Naive thymus-derived CD4-positive, alpha-beta T cell (primary cell): ENCODE results near the gene PCBP3. TPM values are rescaled to one million over a fixed set of nuclear protein-coding genes. Genes with fewer than 3 reads are reported as not detected.

ENCODE experiments used
- ATAC-seq: fragments of 150-1000 bp; cut with Tn5 transposase; 2 replicates; pipeline ENCODE4 v1.10.0; 2021; ENCODE audit warnings: mild to moderate bottlenecking, moderate library complexity
- CTCF ChIA-PET: fragments of 350-600 bp; sonication (Branson Sonifier 250); formaldehyde crosslinking; loops from one replicate; lab custom pipeline; 2021; ENCODE audit warnings: antibody characterized with exemption; lab: Charles Lee
- POLR2A ChIA-PET: fragments of 350-600 bp; sonication (Branson Sonifier 250); formaldehyde crosslinking; loops from one replicate; lab custom pipeline; 2021; ENCODE audit warnings: antibody characterized with exemption, inconsistent platforms; lab: Charles Lee
- DNase-seq, 9 donors: peaks; one replicate each; pipeline versions ENCODE4 v3.0.0 to v3.0.0-alpha.2; 2020 to 2022; ENCODE audit warnings: mixed read lengths in 1 of 9
- H3K27ac ChIP-seq: one replicate; pipeline ENCODE4 v1.7.0; 2013; ENCODE audit warnings: mild to moderate bottlenecking, low read depth, low read length, moderate library complexity
- H3K27me3 ChIP-seq, 2 donors: one replicate each; pipeline ENCODE4 v1.7.0; 2013; ENCODE audit warnings: low read length in 2 of 2, mild to moderate bottlenecking in 2 of 2, moderate library complexity in 2 of 2; ENCODE audit not compliant: control insufficient read depth in 2 of 2, insufficient read depth in 2 of 2
- H3K36me3 ChIP-seq, 3 experiments: 1 replicate in 2 of 3; 2 replicates in 1 of 3; pipeline ENCODE4 v1.7.0; 2013; ENCODE audit warnings: low read length in 3 of 3, mild to moderate bottlenecking in 3 of 3, moderate library complexity in 1 of 3; ENCODE audit not compliant: insufficient read depth in 3 of 3, control insufficient read depth in 2 of 3
- H3K4me1 ChIP-seq, 2 donors: one replicate each; pipeline ENCODE4 v1.7.0; 2013; ENCODE audit warnings: low read length in 2 of 2, mild to moderate bottlenecking in 2 of 2, moderate library complexity in 1 of 2; ENCODE audit not compliant: control insufficient read depth in 2 of 2, insufficient read depth in 2 of 2
- H3K4me3 ChIP-seq: 2 replicates; pipeline ENCODE4 v1.7.0; 2013; ENCODE audit warnings: mild to moderate bottlenecking, low read length
- H3K9me3 ChIP-seq, 3 experiments: 1 replicate in 2 of 3; 2 replicates in 1 of 3; pipeline ENCODE4 v1.7.0; 2013; ENCODE audit warnings: low read length in 3 of 3; ENCODE audit not compliant: control insufficient read depth in 2 of 3
- H3K27ac Mint-ChIP-seq, 9 donors: one replicate each; pipeline ENCODE4 v1.8.0; 2020 to 2022; ENCODE audit warnings: mixed read lengths in 9 of 9, mild to moderate bottlenecking in 8 of 9, moderate library complexity in 5 of 9, inconsistent platforms in 2 of 9
- H3K27me3 Mint-ChIP-seq, 5 donors: one replicate each; pipeline ENCODE4 v1.8.0; 2021 to 2022; ENCODE audit warnings: mixed read lengths in 5 of 5, mild to moderate bottlenecking in 1 of 5
- H3K36me3 Mint-ChIP-seq, 5 donors: one replicate each; pipeline ENCODE4 v1.8.0; 2020 to 2022; ENCODE audit warnings: mixed read lengths in 5 of 5, mild to moderate bottlenecking in 3 of 5, inconsistent platforms in 1 of 5
- H3K4me1 Mint-ChIP-seq, 7 donors: one replicate each; pipeline ENCODE4 v1.8.0; 2020 to 2022; ENCODE audit warnings: mixed read lengths in 7 of 7, mild to moderate bottlenecking in 3 of 7, inconsistent platforms in 1 of 7
- H3K4me3 Mint-ChIP-seq, 10 donors: one replicate each; pipeline ENCODE4 v1.8.0; 2020 to 2022; ENCODE audit warnings: mild to moderate bottlenecking in 10 of 10, mixed read lengths in 10 of 10, moderate library complexity in 6 of 10, inconsistent platforms in 2 of 10
- H3K9me3 Mint-ChIP-seq, 11 donors: one replicate each; pipeline ENCODE4 v1.8.0; 2020 to 2022; ENCODE audit warnings: mixed read lengths in 11 of 11, mild to moderate bottlenecking in 4 of 11, inconsistent platforms in 1 of 11, moderate library complexity in 1 of 11
- intact Hi-C, 2 donors: fragments of 100-400 bp; cut with micrococcal nuclease; formaldehyde crosslinking; loops; one replicate each; pipeline ENCODE4 v1.15.1; 2023
- polyA plus RNA-seq, 2 donors: library from polyadenylated mRNA; unstranded; fragments of 300-500 nt; fragmentation: Illumina TruSeq; gene quantifications; one replicate each; pipeline ENCODE4 v1.2.3, GENCODE V29; 2021
- total RNA-seq, 6 experiments: library from RNA in 5 of 6; stranded (reverse) in 5 of 6; gene quantifications; 1 replicate in 5 of 6; 2 replicates in 1 of 6; pipeline ENCODE4 v1.2.3 and lab custom pipeline; 2021 to 2026

The PCBP3 gene
- total and polyA plus RNA-seq, 7 experiments from 2014 or later, result 1.2 to 5.2 (median 1.6) TPM

DNA sequence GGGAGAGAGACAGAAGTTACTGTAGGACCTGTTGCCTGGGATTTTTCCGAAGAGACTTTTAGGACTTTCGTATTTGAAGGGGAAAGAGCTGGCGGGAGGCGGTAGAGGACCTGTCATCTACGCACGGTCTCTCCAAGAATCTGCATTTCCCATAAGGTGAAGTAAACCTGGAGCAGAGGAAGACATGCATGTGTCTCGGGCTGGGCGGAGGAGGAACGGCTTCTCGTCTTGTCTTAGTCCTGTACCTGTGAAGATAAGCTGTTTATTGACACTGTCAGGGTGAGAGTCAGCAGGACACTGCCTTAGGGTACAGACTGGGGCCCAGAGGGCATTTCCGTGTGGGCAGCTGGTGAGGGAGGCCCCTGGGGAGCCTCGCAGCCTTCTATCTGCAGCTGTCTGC lies 214.7 kb downstream of the PCBP3 start:
- H3K9me3 Mint-ChIP-seq, result no peaks in the 10 kb centered on the region
- peaks cover 0 to 4% (median 0%) of the 10 kb centered on the region in 7 donors for H3K4me1 Mint-ChIP-seq
- DNase-seq, result peak in 1 of 9 donors; percentile 6
- no peak overlapping the region for H3K4me3 Mint-ChIP-seq
- CTCF ChIA-PET, result no interaction called here
- Histone ChIP-seq H3K27ac (no peak overlapping the region), H3K27me3 (no peaks in the 10 kb centered on the region), H3K9me3 (no peaks in the 10 kb centered on the region), H3K36me3 (no peaks in the 10 kb centered on the region), H3K4me3 (no peak overlapping the region), H3K4me1 (no peaks in the 10 kb centered on the region)
- H3K27me3 Mint-ChIP-seq, result peaks cover 0 to 3% (median 0%) of the 10 kb centered on the region in 5 donors
- intact Hi-C loops, result no loop called here
- no peak overlapping the region for H3K27ac Mint-ChIP-seq
- ATAC-seq, result no peak
- POLR2A ChIA-PET, result no interaction called here
- H3K36me3 Mint-ChIP-seq, result peaks cover 0 to 5% (median 0%) of the 10 kb centered on the region in 5 donors

- Histone ChIP-seq H3K9me3 (no peaks in the 10 kb centered on the region), H3K27ac (no peak overlapping the region), H3K4me1 (no peaks in the 10 kb centered on the region), H3K36me3 (no peaks in the 10 kb centered on the region), H3K4me3 (no peak overlapping the region), H3K27me3 (no peaks in the 10 kb centered on the region)
- Mint-ChIP-seq H3K4me3 (no peak overlapping the region), H3K36me3 (peaks cover 0 to 5% (median 0%) of the 10 kb centered on the region in 5 donors), H3K4me1 (peaks cover 0 to 4% (median 0%) of the 10 kb centered on the region in 7 donors), H3K27ac (no peak overlapping the region), H3K27me3 (peaks cover 0 to 3% (median 0%) of the 10 kb centered on the region in 5 donors), H3K9me3 (no peaks in the 10 kb centered on the region)
- DNase-seq, result peak in 1 of 9 donors; percentile 8
- ChIA-PET POLR2A (no interaction called here), CTCF (no interaction called here)
- intact Hi-C loops, result no loop called here
- ATAC-seq, result no peak
These were observed 215.7 kb downstream of the PCBP3 start for GRCh38 chr21:45859041-45859761.

GRCh38 chr21:45859762-45860357 lies 216.3 kb downstream of the PCBP3 start:
- H3K27ac ChIP-seq, result no peak overlapping the region
- DNase-seq, result peak in 1 of 9 donors; percentile 13
- POLR2A ChIA-PET, result interaction anchor here (0.6 kb wide), 1 partner anchor 26 kb away, joined by 3 read pairs; no protein-coding TSS in a partner anchor
- Mint-ChIP-seq H3K4me3 (no peak overlapping the region), H3K27ac (no peak overlapping the region), H3K27me3 (no peaks in the 10 kb centered on the region), H3K9me3 (no peaks in the 10 kb centered on the region), H3K36me3 (no peaks in the 10 kb centered on the region), H3K4me1 (peaks cover 0 to 2% (median 0%) of the 10 kb centered on the region in 7 donors)
- H3K9me3 ChIP-seq, result no peaks in the 10 kb centered on the region
- intact Hi-C loops, result no loop called here
- no peaks in the 10 kb centered on the region for H3K27me3 ChIP-seq
- CTCF ChIA-PET, result no interaction called here
- no peak for ATAC-seq
- no peak overlapping the region for H3K4me3 ChIP-seq
- no peaks in the 10 kb centered on the region for H3K4me1 ChIP-seq
- no peaks in the 10 kb centered on the region for H3K36me3 ChIP-seq

- H3K4me1 ChIP-seq, result no peaks in the 10 kb centered on the region
- H3K4me3 ChIP-seq, result no peak overlapping the region
- ChIA-PET CTCF (no interaction called here), POLR2A (interaction anchor here (0.6 kb wide), 1 partner anchor 25 kb away, joined by 3 read pairs; no protein-coding TSS in a partner anchor)
- DNase-seq (peak in 1 of 9 donors; percentile 17), ATAC-seq (no peak)
- no peaks in the 10 kb centered on the region for H3K9me3 ChIP-seq
- H3K27ac ChIP-seq, result no peak overlapping the region
- Mint-ChIP-seq H3K27me3 (no peaks in the 10 kb centered on the region), H3K36me3 (no peaks in the 10 kb centered on the region), H3K4me3 (no peak overlapping the region), H3K27ac (no peak overlapping the region), H3K4me1 (no peaks in the 10 kb centered on the region), H3K9me3 (no peaks in the 10 kb centered on the region)
- no peaks in the 10 kb centered on the region for H3K36me3 ChIP-seq
- intact Hi-C loops, result no loop called here
- no peaks in the 10 kb centered on the region for H3K27me3 ChIP-seq
These were observed 217.1 kb downstream of the PCBP3 start for GRCh38 chr21:45860493-45861155.

DNA sequence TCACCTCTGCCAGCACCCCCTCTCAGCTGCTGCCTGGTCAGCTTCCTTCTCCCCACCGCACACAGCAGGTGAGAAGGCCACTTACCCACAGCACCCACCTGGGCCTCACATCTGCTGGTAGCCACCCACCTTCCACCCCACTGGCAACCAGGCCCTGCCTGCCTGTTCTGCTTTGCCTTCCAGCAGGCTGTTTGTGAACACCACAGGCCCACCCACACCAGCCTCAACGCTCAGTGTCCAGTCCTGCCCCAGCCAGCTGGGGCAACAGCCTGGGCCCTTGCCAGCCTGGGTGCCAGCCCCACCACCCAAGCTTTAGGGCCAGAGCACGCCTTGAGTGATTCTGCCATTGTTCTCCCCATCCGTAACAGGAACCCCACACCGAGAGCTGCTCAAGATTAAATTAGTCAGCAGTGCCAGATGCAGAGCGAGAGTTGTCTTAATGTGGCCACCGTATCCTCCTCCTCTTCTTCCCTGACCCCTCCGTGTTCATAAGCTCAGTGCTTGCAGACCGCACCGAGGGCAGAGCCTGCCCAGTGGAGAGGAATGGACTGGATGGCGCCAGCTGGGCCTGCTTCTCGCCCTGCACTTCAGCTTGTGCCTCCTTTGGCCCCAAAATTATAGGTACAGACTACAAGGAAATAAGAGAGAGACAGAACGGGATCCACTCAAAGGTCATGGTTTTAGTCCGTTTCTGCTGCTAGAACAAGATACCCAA lies 217.8 kb downstream of the PCBP3 start:
- no peak overlapping the region for H3K27ac ChIP-seq
- H3K9me3 Mint-ChIP-seq, result no peaks in the 10 kb centered on the region
- ChIA-PET POLR2A (no interaction called here), CTCF (no interaction called here)
- DNase-seq (no peak), ATAC-seq (peak; percentile 20)
- H3K27me3 ChIP-seq, result no peaks in the 10 kb centered on the region
- peak overlapping the region in 2 of 9 donors; percentile 11 to 36 for H3K27ac Mint-ChIP-seq
- H3K27me3 Mint-ChIP-seq, result no peaks in the 10 kb centered on the region
- H3K4me3 Mint-ChIP-seq, result no peak overlapping the region
- H3K4me1 ChIP-seq, result no peaks in the 10 kb centered on the region
- H3K9me3 ChIP-seq, result no peaks in the 10 kb centered on the region
- H3K4me1 Mint-ChIP-seq, result no peaks in the 10 kb centered on the region
- intact Hi-C loops, result no loop called here
- no peaks in the 10 kb centered on the region for H3K36me3 ChIP-seq
- no peak overlapping the region for H3K4me3 ChIP-seq
- H3K36me3 Mint-ChIP-seq, result no peaks in the 10 kb centered on the region

- no peaks in the 10 kb centered on the region for H3K36me3 Mint-ChIP-seq
- H3K27me3 Mint-ChIP-seq, result no peaks in the 10 kb centered on the region
- no peak for ATAC-seq
- Histone ChIP-seq H3K4me3 (no peak overlapping the region), H3K9me3 (no peaks in the 10 kb centered on the region), H3K27me3 (no peaks in the 10 kb centered on the region), H3K36me3 (no peaks in the 10 kb centered on the region), H3K4me1 (no peaks in the 10 kb centered on the region), H3K27ac (no peak overlapping the region)
- H3K4me1 Mint-ChIP-seq, result peaks cover 0 to 10% (median 0%) of the 10 kb centered on the region in 7 donors
- POLR2A ChIA-PET, result no interaction called here
- no peaks in the 10 kb centered on the region for H3K9me3 Mint-ChIP-seq
- DNase-seq, result peak in 1 of 9 donors; percentile 8
- intact Hi-C loops, result no loop called here
- H3K4me3 Mint-ChIP-seq, result no peak overlapping the region
- CTCF ChIA-PET, result no interaction called here
- H3K27ac Mint-ChIP-seq, result peak overlapping the region in 1 of 9 donors; percentile 33
These were observed 219.2 kb downstream of the PCBP3 start for GRCh38 chr21:45862543-45863207.
